Tibial nerve (tissue), 4 donors: Measurements from ENCODE around the gene ZDHHC18.

Source experiments
- EP300 ChIP-seq, 2 donors: sonication (generic); formaldehyde crosslinking; IDR thresholded peaks; one replicate each; pipeline ENCODE4 v1.6.1; 2017; ENCODE audit warnings: antibody characterized with exemption in 2 of 2, mild to moderate bottlenecking in 1 of 2
- POLR2A ChIP-seq, 2 donors: fragments of 450-650 bp; IDR thresholded peaks; one replicate each; pipeline ENCODE4 v1.6.1; 2017; ENCODE audit warnings: antibody characterized with exemption in 2 of 2, mild to moderate bottlenecking in 2 of 2, moderate library complexity in 2 of 2
- TF ChIP-seq, protein P1 (sequence below), 5 experiments: fragments of 200-600 bp in 3 of 5; fragments of 450-650 bp in 2 of 5; sonication (generic) in 3 of 5; IDR thresholded peaks; one replicate each; pipeline ENCODE4 v1.5.1; 2016 to 2019; ENCODE audit warnings: antibody characterized with exemption in 5 of 5, mild to moderate bottlenecking in 3 of 5, moderate library complexity in 2 of 5

DNA sequence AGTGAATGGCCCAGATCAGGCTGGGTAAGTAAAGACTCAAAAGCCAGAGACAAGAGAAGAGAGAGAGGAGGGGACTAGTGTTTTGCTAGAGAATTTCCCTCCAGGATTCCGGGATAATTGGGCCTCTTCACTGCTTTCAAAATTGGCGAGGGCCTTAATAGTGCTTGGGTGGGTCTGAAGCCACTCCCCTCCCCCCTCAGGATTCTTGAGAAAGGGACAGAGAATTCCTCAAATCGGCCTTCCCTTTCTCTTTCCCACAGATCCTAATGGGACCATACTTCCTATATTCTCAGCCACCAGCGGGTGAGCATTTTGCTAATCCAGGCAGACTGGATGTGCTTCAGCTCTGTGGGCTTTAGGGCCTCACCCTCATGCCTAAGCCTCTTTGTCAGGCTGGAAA lies 48.4 kb downstream of the ZDHHC18 start:
- no peak for TF ChIP-seq EP300 (IDR thresholded peaks at IDR 0.05)
- TF ChIP-seq, protein P1, sequence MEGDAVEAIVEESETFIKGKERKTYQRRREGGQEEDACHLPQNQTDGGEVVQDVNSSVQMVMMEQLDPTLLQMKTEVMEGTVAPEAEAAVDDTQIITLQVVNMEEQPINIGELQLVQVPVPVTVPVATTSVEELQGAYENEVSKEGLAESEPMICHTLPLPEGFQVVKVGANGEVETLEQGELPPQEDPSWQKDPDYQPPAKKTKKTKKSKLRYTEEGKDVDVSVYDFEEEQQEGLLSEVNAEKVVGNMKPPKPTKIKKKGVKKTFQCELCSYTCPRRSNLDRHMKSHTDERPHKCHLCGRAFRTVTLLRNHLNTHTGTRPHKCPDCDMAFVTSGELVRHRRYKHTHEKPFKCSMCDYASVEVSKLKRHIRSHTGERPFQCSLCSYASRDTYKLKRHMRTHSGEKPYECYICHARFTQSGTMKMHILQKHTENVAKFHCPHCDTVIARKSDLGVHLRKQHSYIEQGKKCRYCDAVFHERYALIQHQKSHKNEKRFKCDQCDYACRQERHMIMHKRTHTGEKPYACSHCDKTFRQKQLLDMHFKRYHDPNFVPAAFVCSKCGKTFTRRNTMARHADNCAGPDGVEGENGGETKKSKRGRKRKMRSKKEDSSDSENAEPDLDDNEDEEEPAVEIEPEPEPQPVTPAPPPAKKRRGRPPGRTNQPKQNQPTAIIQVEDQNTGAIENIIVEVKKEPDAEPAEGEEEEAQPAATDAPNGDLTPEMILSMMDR (IDR thresholded peaks at IDR 0.05), result no peak
- TF ChIP-seq POLR2A (IDR thresholded peaks at IDR 0.05), result no peak
